CD4-positive, alpha-beta T cell treated with Interferon gamma for 1 hour (primary cell): ENCODE results near the gene COX5A.
"Not testable (repeated sequence)": the region's sequence is repeated elsewhere in the genome, so short reads cannot be mapped to it uniquely, and the experiment has no call there.

Experiments used
- DNase-seq: peaks from one replicate; pipeline ENCODE4 v3.0.0-alpha.2; 2020

Gene COX5A

GRCh38 chr15:74955017-74955416 is 17.1 kb upstream of the COX5A start:
- no peak for DNase-seq

GRCh38 chr15:74954515-74954914 is 16.6 kb upstream of the COX5A start:
- DNase-seq, result no peak

GRCh38 chr15:74951006-74951405 is 13.1 kb upstream of the COX5A start:
- no peak for DNase-seq

GRCh38 chr15:74950078-74950908 is 12.4 kb upstream of the COX5A start:
- DNase-seq, result peak; percentile 70

- DNase-seq, result no peak
Observed at GRCh38 chr15:74937272-74937589, 642 bp downstream of the COX5A start.

GRCh38 chr15:74935193-74935592 is 2.7 kb downstream of the COX5A start:
- not testable (repeated sequence) for DNase-seq

- no peak for DNase-seq
Observed at GRCh38 chr15:74933573-74933972, 4.3 kb downstream of the COX5A start.

GRCh38 chr15:74928771-74929198 is 9.1 kb downstream of the COX5A start:
- no peak for DNase-seq

GRCh38 chr15:74924525-74924924 is 13.3 kb downstream of the COX5A start:
- no peak for DNase-seq

GRCh38 chr15:74920456-74920855 is 17.4 kb downstream of the COX5A start:
- no peak for DNase-seq

GRCh38 chr15:74917676-74918075 is 20.2 kb downstream of the COX5A start:
- no peak for DNase-seq

- DNase-seq, result not testable (repeated sequence)
Observed at GRCh38 chr15:74913799-74914198, 24.1 kb downstream of the COX5A start.

GRCh38 chr15:74913041-74913440 is 24.8 kb downstream of the COX5A start:
- DNase-seq, result no peak

GRCh38 chr15:74908635-74909034 is 29.2 kb downstream of the COX5A start:
- no peak for DNase-seq

- DNase-seq, result no peak
Observed at GRCh38 chr15:74907163-74907870, 30.6 kb downstream of the COX5A start.

GRCh38 chr15:74906450-74907162 is 31.3 kb downstream of the COX5A start, which contains the start of gene FAM219B:
TSS of gene FAM219B (minus strand) at chr15:74906851. CDS start at chr15:74906800, 51 bp downstream.
- DNase-seq, result peak; percentile 80

- DNase-seq, result no peak
Observed at GRCh38 chr15:74906067-74906449, 31.8 kb downstream of the COX5A start.

- DNase-seq, result no peak
Observed at GRCh38 chr15:74904190-74904805, 33.6 kb downstream of the COX5A start.

GRCh38 chr15:74903676-74904075 is 34.2 kb downstream of the COX5A start:
- no peak for DNase-seq

- no peak for DNase-seq
Observed at GRCh38 chr15:74902295-74903075, 35.4 kb downstream of the COX5A start.

GRCh38 chr15:74901612-74902063 is 36.2 kb downstream of the COX5A start:
- peak; percentile 63 for DNase-seq

GRCh38 chr15:74897300-74897701 is 40.6 kb downstream of the COX5A start:
- no peak for DNase-seq
